ENCODE results near the gene GUCY2C.

GUCY2C gene

GRCh38 chr12:14681190-14681589 is 15.2 kb downstream of the GUCY2C start:
- Histone ChIP-seq H3K36me3 (ENCODE audit: control insufficient read depth, insufficient read depth, low read length) (no peaks in the 10 kb centered on the region), H3K4me1 (ENCODE audit: control insufficient read depth, insufficient read depth, low read length) (no peaks in the 10 kb centered on the region), H3K9me3 (ENCODE audit: control insufficient read depth, insufficient read depth, low read length) (no peaks in the 10 kb centered on the region), H3K4me3 (ENCODE audit: low read depth, low read length) (no peak overlapping the region), H3K27me3 (ENCODE audit: control insufficient read depth, insufficient read depth, low read length) (peaks cover 65% of the 10 kb centered on the region), H3K9ac (ENCODE audit: low read depth, low read length) (no peak overlapping the region)

DNA sequence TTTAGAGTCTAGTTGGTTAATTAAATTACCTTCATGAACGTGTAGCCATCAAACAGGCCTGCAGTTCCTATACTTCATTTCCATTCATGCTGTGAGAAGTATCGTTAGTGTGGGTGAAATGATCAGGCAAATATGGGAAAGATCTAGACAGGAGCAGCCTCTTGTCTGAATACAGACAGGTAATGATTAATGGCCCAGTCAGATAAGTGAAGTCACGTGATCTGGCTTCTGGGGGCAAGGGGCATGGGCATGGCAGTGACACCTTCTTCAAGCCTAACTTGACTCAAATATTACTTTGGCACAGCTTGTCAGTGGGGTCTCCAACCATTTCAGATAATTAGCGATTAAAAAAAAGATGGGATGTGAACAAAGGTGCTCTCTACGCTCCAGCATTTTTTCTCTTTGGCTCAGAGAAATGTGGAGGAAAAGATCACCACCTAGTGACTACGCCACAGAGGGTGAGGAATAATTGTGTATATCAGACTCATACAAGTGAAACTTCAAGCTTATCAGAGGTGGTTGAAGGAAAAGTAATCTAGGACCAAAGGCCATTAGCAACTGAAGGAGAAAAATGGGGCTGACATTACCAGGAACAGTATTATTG is 17.8 kb downstream of the GUCY2C start:
- Histone ChIP-seq H3K4me1 (ENCODE audit: control insufficient read depth, insufficient read depth, low read length) (no peaks in the 10 kb centered on the region), H3K4me3 (ENCODE audit: low read depth, low read length) (no peak overlapping the region), H3K9me3 (ENCODE audit: control insufficient read depth, insufficient read depth, low read length) (no peaks in the 10 kb centered on the region), H3K9ac (ENCODE audit: low read depth, low read length) (no peak overlapping the region), H3K36me3 (ENCODE audit: control insufficient read depth, insufficient read depth, low read length) (no peaks in the 10 kb centered on the region), H3K27me3 (ENCODE audit: control insufficient read depth, insufficient read depth, low read length) (peaks cover 41% of the 10 kb centered on the region)

DNA sequence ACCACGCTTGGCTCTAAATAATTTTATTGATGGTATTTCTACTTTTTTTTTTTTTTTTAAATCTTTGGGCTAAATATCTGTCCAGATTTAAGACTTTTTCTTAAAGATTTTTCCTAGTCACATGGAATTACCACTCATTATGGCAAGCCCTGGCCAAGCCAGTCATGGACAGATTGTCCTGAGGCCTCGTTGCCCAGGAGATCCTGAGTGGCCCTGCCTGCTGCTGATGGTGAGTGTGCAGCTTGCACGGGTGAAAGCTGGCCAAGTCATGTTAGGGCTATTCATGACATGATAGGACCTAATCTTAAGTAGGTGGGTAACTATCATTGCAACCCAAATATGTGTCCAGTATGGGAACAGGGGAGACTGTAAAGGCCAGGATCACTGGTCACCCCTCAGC is 27.8 kb downstream of the GUCY2C start:
- H3K4me1 ChIP-seq (ENCODE audit: control insufficient read depth, insufficient read depth, low read length), result peaks cover 10% of the 10 kb centered on the region
- H3K9me3 ChIP-seq (ENCODE audit: control insufficient read depth, insufficient read depth, low read length), result no peaks in the 10 kb centered on the region
- H3K36me3 ChIP-seq (ENCODE audit: control insufficient read depth, insufficient read depth, low read length), result no peaks in the 10 kb centered on the region
- no peak overlapping the region for H3K9ac ChIP-seq (ENCODE audit: low read depth, low read length)
- peaks cover under 1% of the 10 kb centered on the region for H3K27me3 ChIP-seq (ENCODE audit: control insufficient read depth, insufficient read depth, low read length)
- no peak overlapping the region for H3K4me3 ChIP-seq (ENCODE audit: low read depth, low read length)

DNA sequence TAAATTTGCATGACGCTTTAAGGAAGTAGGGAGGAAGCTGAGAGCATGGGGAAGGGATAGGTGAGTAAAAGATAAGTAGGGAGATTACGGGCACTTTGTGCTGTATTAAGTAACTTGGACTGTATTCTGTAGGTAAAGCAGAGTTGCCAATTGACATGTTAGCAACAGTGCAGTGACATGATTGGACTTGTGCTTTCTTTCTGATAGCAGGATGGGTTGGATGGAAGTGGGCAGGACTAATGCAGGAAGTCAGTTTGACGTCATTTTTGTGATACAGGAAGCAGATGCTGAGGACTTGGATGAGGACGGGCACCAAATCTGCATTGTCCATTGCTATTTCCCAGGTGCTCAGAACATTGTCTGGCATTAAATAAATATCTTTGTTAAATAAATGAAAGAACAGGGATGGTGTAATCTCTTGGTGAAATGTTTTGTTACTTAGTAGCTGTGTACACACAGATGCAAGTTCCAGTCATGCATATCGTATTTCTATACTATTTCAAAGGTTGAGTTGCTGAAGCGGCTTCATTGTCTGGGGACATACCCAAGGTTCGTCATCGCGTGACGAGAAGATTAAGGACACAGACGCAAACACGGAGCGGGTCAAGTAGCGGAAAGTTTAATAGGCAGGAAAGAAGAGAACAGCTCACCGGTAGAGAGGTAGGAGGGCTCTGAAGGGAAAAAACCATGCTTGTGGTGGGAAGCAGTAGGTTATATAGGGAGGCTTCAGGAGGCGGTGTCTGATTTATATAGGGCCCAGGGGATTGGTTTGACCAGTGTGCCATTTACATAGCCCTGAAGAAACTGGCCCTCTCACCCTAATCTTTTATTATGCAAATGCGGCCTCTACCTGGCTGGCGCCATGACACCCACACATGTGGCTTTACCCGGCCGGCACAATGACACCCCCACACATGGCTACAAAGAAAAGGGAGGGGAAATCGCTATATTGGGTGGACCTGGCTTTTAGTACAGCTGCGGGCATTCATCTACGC is 30.7 kb downstream of the GUCY2C start:
- H3K4me3 ChIP-seq (ENCODE audit: low read depth, low read length), result peak overlapping the region; percentile 24

DNA sequence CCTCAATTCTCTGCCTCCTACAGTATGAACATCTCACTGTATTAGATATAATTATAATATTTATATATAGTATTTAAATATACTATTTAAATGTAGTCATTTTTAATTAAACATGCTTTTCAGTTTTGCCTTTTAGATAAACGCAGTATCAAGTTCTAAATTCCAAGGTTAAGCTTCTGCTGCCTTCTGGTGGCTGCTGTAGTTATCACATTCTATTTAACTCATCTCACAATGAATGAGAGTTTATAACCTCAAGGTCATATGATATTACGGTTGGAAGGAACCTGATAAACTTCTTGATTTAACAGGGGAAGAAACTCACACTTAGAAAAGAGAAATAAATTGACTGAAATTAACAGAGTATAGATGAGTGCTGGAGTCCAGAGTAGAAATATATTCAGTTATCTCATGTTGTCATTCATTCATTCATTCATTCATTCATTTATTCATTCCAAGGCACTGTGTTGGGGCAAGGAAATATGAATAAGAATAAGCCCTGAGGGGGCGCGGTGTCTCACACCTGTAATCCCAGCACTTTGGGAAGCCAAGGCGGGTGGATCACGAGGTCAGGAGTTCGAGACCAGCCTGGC is 31.9 kb downstream of the GUCY2C start:
- Histone ChIP-seq H3K4me3 (ENCODE audit: low read depth, low read length) (no peak overlapping the region), H3K9me3 (ENCODE audit: control insufficient read depth, insufficient read depth, low read length) (no peaks in the 10 kb centered on the region), H3K4me1 (ENCODE audit: control insufficient read depth, insufficient read depth, low read length) (peaks cover 10% of the 10 kb centered on the region), H3K9ac (ENCODE audit: low read depth, low read length) (no peak overlapping the region), H3K36me3 (ENCODE audit: control insufficient read depth, insufficient read depth, low read length) (no peaks in the 10 kb centered on the region), H3K27me3 (ENCODE audit: control insufficient read depth, insufficient read depth, low read length) (peaks cover 2% of the 10 kb centered on the region)

More for the DNA sequence above, 30.7 kb downstream of the GUCY2C start:
- no peak overlapping the region for H3K9ac ChIP-seq (ENCODE audit: low read depth, low read length)
- peaks cover 10% of the 10 kb centered on the region for H3K4me1 ChIP-seq (ENCODE audit: control insufficient read depth, insufficient read depth, low read length)
- no peaks in the 10 kb centered on the region for H3K9me3 ChIP-seq (ENCODE audit: control insufficient read depth, insufficient read depth, low read length)
- H3K36me3 ChIP-seq (ENCODE audit: control insufficient read depth, insufficient read depth, low read length), result no peaks in the 10 kb centered on the region
- H3K27me3 ChIP-seq (ENCODE audit: control insufficient read depth, insufficient read depth, low read length), result no peaks in the 10 kb centered on the region

DNA sequence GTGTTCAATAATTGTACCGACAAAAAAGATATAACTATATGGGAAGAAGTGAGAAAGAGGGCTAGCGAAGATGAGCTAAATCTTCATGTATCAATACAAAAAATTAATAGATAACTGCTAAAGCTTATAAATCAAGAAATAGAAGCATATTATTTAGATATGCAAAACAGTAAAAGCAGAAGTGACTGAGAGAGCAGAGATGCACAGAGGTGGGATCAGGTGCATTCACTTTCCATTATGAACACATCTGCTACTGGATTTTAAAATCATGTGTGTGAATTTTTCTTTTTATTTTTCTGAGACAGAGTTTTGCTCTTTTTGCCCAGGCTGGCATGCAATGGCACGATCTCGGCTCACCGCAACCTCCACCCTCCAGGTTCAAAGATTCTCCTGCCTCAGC is 33.4 kb downstream of the GUCY2C start:
- Histone ChIP-seq H3K4me1 (ENCODE audit: control insufficient read depth, insufficient read depth, low read length) (peaks cover 10% of the 10 kb centered on the region), H3K9ac (ENCODE audit: low read depth, low read length) (no peak overlapping the region), H3K9me3 (ENCODE audit: control insufficient read depth, insufficient read depth, low read length) (no peaks in the 10 kb centered on the region), H3K4me3 (ENCODE audit: low read depth, low read length) (no peak overlapping the region), H3K27me3 (ENCODE audit: control insufficient read depth, insufficient read depth, low read length) (peaks cover 2% of the 10 kb centered on the region), H3K36me3 (ENCODE audit: control insufficient read depth, insufficient read depth, low read length) (no peaks in the 10 kb centered on the region)

- Histone ChIP-seq H3K9me3 (ENCODE audit: control insufficient read depth, insufficient read depth, low read length) (no peaks in the 10 kb centered on the region), H3K27me3 (ENCODE audit: control insufficient read depth, insufficient read depth, low read length) (peaks cover 22% of the 10 kb centered on the region), H3K4me1 (ENCODE audit: control insufficient read depth, insufficient read depth, low read length) (peaks cover 3% of the 10 kb centered on the region), H3K36me3 (ENCODE audit: control insufficient read depth, insufficient read depth, low read length) (no peaks in the 10 kb centered on the region), H3K4me3 (ENCODE audit: low read depth, low read length) (no peak overlapping the region), H3K9ac (ENCODE audit: low read depth, low read length) (no peak overlapping the region)
These were observed 39.6 kb downstream of the GUCY2C start for GRCh38 chr12:14656846-14657245.

DNA sequence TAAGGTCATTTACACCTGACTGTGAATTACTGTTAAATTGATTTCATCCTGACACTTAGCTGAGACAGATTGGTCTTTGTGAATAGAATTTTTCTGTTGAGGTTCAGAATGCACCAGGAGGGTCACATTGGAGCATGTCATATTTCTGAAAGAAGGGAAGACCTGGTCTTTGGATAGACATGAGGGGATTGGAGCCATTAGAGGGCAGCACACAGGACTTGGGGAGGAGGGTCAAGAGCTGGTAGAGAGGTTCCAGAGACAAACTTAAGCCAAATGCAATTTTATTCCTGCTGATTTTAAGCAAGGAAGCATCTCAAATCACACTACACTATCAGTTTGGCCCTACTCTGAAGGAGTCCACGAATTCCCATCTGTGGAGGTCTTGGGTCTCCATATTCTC is 41.1 kb downstream of the GUCY2C start:
- no peak overlapping the region for H3K4me3 ChIP-seq (ENCODE audit: low read depth, low read length)
- H3K27me3 ChIP-seq (ENCODE audit: control insufficient read depth, insufficient read depth, low read length), result peaks cover 22% of the 10 kb centered on the region
- no peaks in the 10 kb centered on the region for H3K9me3 ChIP-seq (ENCODE audit: control insufficient read depth, insufficient read depth, low read length)
- H3K4me1 ChIP-seq (ENCODE audit: control insufficient read depth, insufficient read depth, low read length), result peaks cover 3% of the 10 kb centered on the region
- H3K36me3 ChIP-seq (ENCODE audit: control insufficient read depth, insufficient read depth, low read length), result no peaks in the 10 kb centered on the region
- H3K9ac ChIP-seq (ENCODE audit: low read depth, low read length), result no peak overlapping the region

GRCh38 chr12:14654842-14655241 is 41.6 kb downstream of the GUCY2C start:
- H3K36me3 ChIP-seq (ENCODE audit: control insufficient read depth, insufficient read depth, low read length), result no peaks in the 10 kb centered on the region
- H3K9me3 ChIP-seq (ENCODE audit: control insufficient read depth, insufficient read depth, low read length), result no peaks in the 10 kb centered on the region
- peaks cover 3% of the 10 kb centered on the region for H3K4me1 ChIP-seq (ENCODE audit: control insufficient read depth, insufficient read depth, low read length)
- H3K9ac ChIP-seq (ENCODE audit: low read depth, low read length), result no peak overlapping the region
- no peak overlapping the region for H3K4me3 ChIP-seq (ENCODE audit: low read depth, low read length)
- H3K27me3 ChIP-seq (ENCODE audit: control insufficient read depth, insufficient read depth, low read length), result peaks cover 20% of the 10 kb centered on the region

DNA sequence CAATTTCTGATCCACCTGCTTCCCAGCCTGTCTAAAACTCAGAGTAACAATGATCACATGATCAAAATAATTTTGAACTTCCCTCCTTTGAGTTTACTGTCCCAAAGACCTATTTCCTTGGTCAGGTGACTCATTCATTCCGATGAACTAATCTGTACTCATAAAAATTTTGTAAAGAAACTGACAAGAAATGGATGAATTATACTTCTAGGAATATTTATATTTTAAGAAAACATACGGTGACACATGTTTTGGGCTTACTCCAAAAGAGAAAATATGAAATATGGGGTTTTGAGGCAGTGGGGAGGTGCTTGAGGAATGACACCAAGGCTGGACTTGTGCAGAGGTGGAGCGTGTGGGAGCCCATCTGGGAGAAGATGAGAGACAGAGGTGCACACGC is 42.0 kb downstream of the GUCY2C start:
- no peak overlapping the region for H3K4me3 ChIP-seq (ENCODE audit: low read depth, low read length)
- peaks cover 3% of the 10 kb centered on the region for H3K4me1 ChIP-seq (ENCODE audit: control insufficient read depth, insufficient read depth, low read length)
- no peaks in the 10 kb centered on the region for H3K9me3 ChIP-seq (ENCODE audit: control insufficient read depth, insufficient read depth, low read length)
- H3K27me3 ChIP-seq (ENCODE audit: control insufficient read depth, insufficient read depth, low read length), result peaks cover 20% of the 10 kb centered on the region
- no peaks in the 10 kb centered on the region for H3K36me3 ChIP-seq (ENCODE audit: control insufficient read depth, insufficient read depth, low read length)
- no peak overlapping the region for H3K9ac ChIP-seq (ENCODE audit: low read depth, low read length)

GRCh38 chr12:14652483-14652882 is 43.9 kb downstream of the GUCY2C start:
- Histone ChIP-seq H3K27me3 (ENCODE audit: control insufficient read depth, insufficient read depth, low read length) (peaks cover 20% of the 10 kb centered on the region), H3K36me3 (ENCODE audit: control insufficient read depth, insufficient read depth, low read length) (no peaks in the 10 kb centered on the region), H3K9me3 (ENCODE audit: control insufficient read depth, insufficient read depth, low read length) (no peaks in the 10 kb centered on the region), H3K4me1 (ENCODE audit: control insufficient read depth, insufficient read depth, low read length) (peaks cover 3% of the 10 kb centered on the region), H3K9ac (ENCODE audit: low read depth, low read length) (no peak overlapping the region), H3K4me3 (ENCODE audit: low read depth, low read length) (no peak overlapping the region)

All from iPS-15b (cell line).